Endothelial cell of umbilical vein (primary cell): ENCODE results near the gene MPDU1. TPM values are rescaled to one million over a fixed set of nuclear protein-coding genes. Genes with fewer than 3 reads are reported as not detected.

ENCODE experiments used
- BruUV-seq: library from RNA; stranded (reverse); fragments of 400-500 nt; replicated peaks from 2 replicates; lab custom pipeline; 2021; lab: Mats Ljungman, UMichigan
- CTCF ChIA-PET: fragments of 300-600, 350-600 bp; sonication (Branson Sonifier 250); formaldehyde crosslinking; loops from one replicate; lab custom pipeline; 2021; ENCODE audit warnings: antibody characterized with exemption, inconsistent platforms; lab: Charles Lee
- POLR2A ChIA-PET: fragments of 300-600, 350-600 bp; sonication (Branson Sonifier 250); formaldehyde crosslinking; loops from one replicate; lab custom pipeline; 2021; ENCODE audit warnings: antibody characterized with exemption, inconsistent platforms; lab: Charles Lee
- DNase-seq: peaks from one replicate; pipeline ENCODE4 v3.0.0-alpha.2; 2011; ENCODE audit warnings: low read depth, low spot score
- FAIRE-seq: peaks from 2 replicates; lab custom pipeline; 2011; peaks lifted over from hg19 to GRCh38; lab: Jason Lieb, UNC
- H2AFZ ChIP-seq: 2 replicates; pipeline ENCODE4 v1.6.0; 2012; ENCODE audit warnings: low read depth, low read length, control low read depth, inconsistent platforms
- H3K27ac ChIP-seq: 2 replicates; pipeline ENCODE4 v1.5.1; 2011; ENCODE audit warnings: low read depth, mild to moderate bottlenecking, control low read depth, low read length, moderate library complexity; ENCODE audit not compliant: insufficient read depth
- H3K27me3 ChIP-seq, 2 experiments: 2 replicates each; pipeline versions ENCODE4 v1.6.0 to v1.6.1; 2011; ENCODE audit warnings: low read length in 2 of 2, mixed read lengths in 1 of 2; ENCODE audit not compliant: control insufficient read depth in 2 of 2, insufficient read depth in 2 of 2
- H3K36me3 ChIP-seq, 2 experiments: 2 replicates in 1 of 2; 3 replicates in 1 of 2; pipeline ENCODE4 v1.5.1; 2011; ENCODE audit warnings: low read length in 2 of 2, mild to moderate bottlenecking in 1 of 2, moderate library complexity in 1 of 2; ENCODE audit not compliant: control insufficient read depth in 2 of 2, insufficient read depth in 2 of 2; ENCODE audit errors: extremely low read depth in 1 of 2
- H3K4me1 ChIP-seq: 3 replicates; pipeline ENCODE4 v1.5.1; 2011; ENCODE audit warnings: mild to moderate bottlenecking, low read length; ENCODE audit not compliant: control insufficient read depth, insufficient read depth; ENCODE audit errors: extremely low read depth
- H3K4me2 ChIP-seq: 2 replicates; pipeline ENCODE4 v1.6.1; 2011; ENCODE audit warnings: low read length, control low read depth, mixed read lengths; ENCODE audit not compliant: insufficient read depth
- H3K4me3 ChIP-seq, 3 experiments: fragments of 200-600 bp in 1 of 3; sonication (generic), shearing (Covaris generic) in 1 of 3; replicated peaks in 1 of 3; 2 replicates each; pipeline ENCODE4 v1.5.1; 2011 to 2016; ENCODE audit warnings: control low read depth in 3 of 3, low read length in 3 of 3, mild to moderate bottlenecking in 2 of 3, inconsistent platforms in 1 of 3, low read depth in 1 of 3, moderate library complexity in 1 of 3; ENCODE audit not compliant: insufficient read depth in 1 of 3
- H3K79me2 ChIP-seq: 2 replicates; pipeline ENCODE4 v1.6.0; 2012; ENCODE audit warnings: low read length, inconsistent platforms; ENCODE audit not compliant: control insufficient read depth, insufficient read depth
- H3K9ac ChIP-seq: replicated peaks from 2 replicates; pipeline ENCODE3; 2011; ENCODE audit warnings: low read length, control low read depth; ENCODE audit not compliant: insufficient read depth; ENCODE audit errors: extremely low read depth
- H3K9me1 ChIP-seq: replicated peaks from 3 replicates; pipeline ENCODE4 v1.6.0; 2011; ENCODE audit warnings: mild to moderate bottlenecking, low read length; ENCODE audit not compliant: control insufficient read depth, insufficient read depth; ENCODE audit errors: extremely low read depth
- H3K9me3 ChIP-seq: replicated peaks from 2 replicates; pipeline ENCODE4 v1.5.1; 2012; ENCODE audit warnings: low read length, inconsistent platforms; ENCODE audit not compliant: control insufficient read depth, insufficient read depth
- H4K20me1 ChIP-seq: replicated peaks from 2 replicates; pipeline ENCODE3; 2011; ENCODE audit warnings: mild to moderate bottlenecking, low read length; ENCODE audit not compliant: control insufficient read depth, insufficient read depth; ENCODE audit errors: extremely low read depth
- FOS ChIP-seq: IDR thresholded peaks from 2 replicates; pipeline ENCODE4 v1.6.1; 2011; ENCODE audit warnings: mild to moderate bottlenecking, low read length, moderate library complexity, borderline replicate concordance; ENCODE audit not compliant: insufficient read depth
- JUN ChIP-seq: IDR thresholded peaks from 2 replicates; pipeline ENCODE4 v1.6.1; 2011; ENCODE audit warnings: borderline replicate concordance, low read depth; ENCODE audit not compliant: insufficient read length, insufficient read depth
- MYC ChIP-seq: IDR thresholded peaks from one replicate; pipeline ENCODE4 v1.6.1; 2011; ENCODE audit warnings: mild to moderate bottlenecking, low read depth, low read length
- POLR2AphosphoS5 ChIP-seq: IDR thresholded peaks from 2 replicates; pipeline ENCODE4 v1.6.1; 2012; ENCODE audit warnings: low read depth, mild to moderate bottlenecking, control low read depth, low read length, moderate library complexity; ENCODE audit not compliant: insufficient read depth
- dilution Hi-C: fragments of 300-500 bp; cut with MboI; formaldehyde crosslinking; loops from one replicate; pipeline ENCODE4 v1.15.0; 2019; ENCODE audit warnings: low sequenced_read_pairs; ENCODE audit not compliant: extremely low pct_ligation_motif_present
- intact Hi-C: fragments of 100-400 bp; cut with micrococcal nuclease; formaldehyde crosslinking; loops from one replicate; pipeline ENCODE4 v1.10.0; 2022
- polyA plus RNA-seq, 4 experiments: library from polyadenylated mRNA; depleted of rRNA in 3 of 4; stranded (reverse) in 3 of 4; unstranded in 1 of 4; fragments of >200 nt; gene quantifications; 2 replicates each; pipeline versions ENCODE4 v1.2.1 to v1.2.3, GENCODE V29; 2011 to 2012; ENCODE audit warnings: missing spikeins in 1 of 4
- total RNA-seq: library from RNA; stranded (reverse); gene quantifications from 2 replicates; pipeline ENCODE4 v1.2.3, GENCODE V29; 2021
- TF ChIP-seq, protein P1 (sequence below), 2 donors: IDR thresholded peaks; 1 replicate in 1 of 2; 2 replicates in 1 of 2; pipeline ENCODE4 v1.5.1; 2011; ENCODE audit warnings: low read length in 2 of 2, mild to moderate bottlenecking in 2 of 2, moderate library complexity in 2 of 2, control low read depth in 1 of 2, inconsistent platforms in 1 of 2, low read depth in 1 of 2; ENCODE audit not compliant: insufficient read depth in 1 of 2; ENCODE audit errors: extremely low read depth in 1 of 2
- TF ChIP-seq, protein P2 (sequence below): IDR thresholded peaks from 2 replicates; pipeline ENCODE4 v1.6.1; 2011; ENCODE audit not compliant: insufficient read depth, insufficient read length

Gene MPDU1
- total and polyA plus RNA-seq, 2 donors (not counting 3 experiments of a cell fraction or from before 2014, with no cell fraction given): 78.0 to 368 TPM

DNA sequence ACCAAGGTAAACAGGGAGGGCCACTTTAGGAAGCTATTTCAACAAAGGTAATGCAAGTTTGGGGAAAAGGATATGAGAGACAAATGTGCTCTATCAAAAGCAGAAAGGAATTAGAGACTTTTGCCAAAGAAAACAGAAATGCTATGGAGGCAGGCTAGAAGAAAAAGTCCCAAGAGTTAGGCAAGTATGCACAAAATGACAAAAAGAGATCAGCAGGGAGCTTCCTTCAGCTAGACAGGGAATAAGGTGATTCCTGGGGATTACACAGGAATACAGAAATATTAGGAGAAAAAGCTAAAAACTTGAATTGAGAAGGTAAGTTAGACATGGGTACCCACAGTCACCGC, 28.6 kb downstream of the MPDU1 start:
- H3K27me3 ChIP-seq: no peaks in the 10 kb centered on the region
- no peaks in the 10 kb centered on the region for H3K9me1 ChIP-seq
- ChIA-PET CTCF (interaction anchor here (0.9 to 1.2 kb wide), 2 partner anchors 12 to 75 kb away, joined by 3 to 5 read pairs; partner anchors contain the start of gene TP53), POLR2A (no interaction called here)
- no peak overlapping the region for H3K9ac ChIP-seq
- dilution Hi-C loops (no loop called here), intact Hi-C loops (loop anchor here (10.0 kb wide), 1 partner anchor 233 kb away; no protein-coding TSS in a partner anchor)
- no peak overlapping the region for H3K4me3 ChIP-seq
- no peak overlapping the region for H3K27ac ChIP-seq
- peaks cover 52% of the 10 kb centered on the region for H3K79me2 ChIP-seq
- FAIRE-seq (no peak), DNase-seq (peak; percentile 35)
- peak overlapping the region; percentile 31 for H3K4me2 ChIP-seq
- H2AFZ ChIP-seq: no peak overlapping the region
- BruUV-seq: no TSS peak
- H4K20me1 ChIP-seq: peaks cover 3% of the 10 kb centered on the region
- no peaks in the 10 kb centered on the region for H3K36me3 ChIP-seq
- TF ChIP-seq POLR2AphosphoS5 (no peak), FOS (no peak), JUN (no peak), MYC (no peak)
- TF ChIP-seq, protein P1, sequence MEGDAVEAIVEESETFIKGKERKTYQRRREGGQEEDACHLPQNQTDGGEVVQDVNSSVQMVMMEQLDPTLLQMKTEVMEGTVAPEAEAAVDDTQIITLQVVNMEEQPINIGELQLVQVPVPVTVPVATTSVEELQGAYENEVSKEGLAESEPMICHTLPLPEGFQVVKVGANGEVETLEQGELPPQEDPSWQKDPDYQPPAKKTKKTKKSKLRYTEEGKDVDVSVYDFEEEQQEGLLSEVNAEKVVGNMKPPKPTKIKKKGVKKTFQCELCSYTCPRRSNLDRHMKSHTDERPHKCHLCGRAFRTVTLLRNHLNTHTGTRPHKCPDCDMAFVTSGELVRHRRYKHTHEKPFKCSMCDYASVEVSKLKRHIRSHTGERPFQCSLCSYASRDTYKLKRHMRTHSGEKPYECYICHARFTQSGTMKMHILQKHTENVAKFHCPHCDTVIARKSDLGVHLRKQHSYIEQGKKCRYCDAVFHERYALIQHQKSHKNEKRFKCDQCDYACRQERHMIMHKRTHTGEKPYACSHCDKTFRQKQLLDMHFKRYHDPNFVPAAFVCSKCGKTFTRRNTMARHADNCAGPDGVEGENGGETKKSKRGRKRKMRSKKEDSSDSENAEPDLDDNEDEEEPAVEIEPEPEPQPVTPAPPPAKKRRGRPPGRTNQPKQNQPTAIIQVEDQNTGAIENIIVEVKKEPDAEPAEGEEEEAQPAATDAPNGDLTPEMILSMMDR (IDR thresholded peaks at IDR 0.05; ENCODE audit: extremely low read depth in 1 of 2, insufficient read depth in 1 of 2, low read depth in 1 of 2, low read length in 2 of 2): no peak
- TF ChIP-seq, protein P2, sequence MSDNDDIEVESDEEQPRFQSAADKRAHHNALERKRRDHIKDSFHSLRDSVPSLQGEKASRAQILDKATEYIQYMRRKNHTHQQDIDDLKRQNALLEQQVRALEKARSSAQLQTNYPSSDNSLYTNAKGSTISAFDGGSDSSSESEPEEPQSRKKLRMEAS: no peak
- H3K9me3 ChIP-seq: no peaks in the 10 kb centered on the region
- peaks cover 24% of the 10 kb centered on the region for H3K4me1 ChIP-seq
